HepG2 (cell line): Measurements from ENCODE around the gene EYA4. TPM values are rescaled to one million over a fixed set of nuclear protein-coding genes. Genes with fewer than 3 reads are reported as not detected.

Experiments used
- ATAC-seq: fragments of 200-7000 bp; cut with Tn5 transposase; 3 replicates; pipeline ENCODE4 v1.9.1; 2020; ENCODE audit warnings: mild to moderate bottlenecking, moderate library complexity
- BruUV-seq: library from RNA; stranded (reverse); fragments of 400-500 nt; replicated peaks from 2 replicates; lab custom pipeline; 2021; lab: Mats Ljungman, UMichigan
- CTCF ChIA-PET: fragments of 300-600 bp; formaldehyde crosslinking; extraction: SDS; loops from one replicate; lab custom pipeline; 2021; ENCODE audit warnings: low total read pairs, inconsistent platforms, low intra/inter-chr PET ratio; lab: Yijun Ruan, JAX
- POLR2A ChIA-PET: fragments of 350-600 bp; sonication (Branson Sonifier 250); formaldehyde crosslinking; loops from one replicate; lab custom pipeline; 2020; ENCODE audit warnings: antibody characterized with exemption, inconsistent platforms; lab: Yijun Ruan, JAX
- DNase-seq: peaks from one replicate; pipeline ENCODE4 v3.0.0-alpha.2; 2015; ENCODE audit warnings: low spot score
- FAIRE-seq: peaks from 3 replicates; lab custom pipeline; 2011; peaks lifted over from hg19 to GRCh38; lab: Jason Lieb, UNC
- H2AFZ ChIP-seq: one replicate; pipeline ENCODE4 v1.6.1; 2011; ENCODE audit warnings: low read length, inconsistent platforms
- H3K27ac ChIP-seq: fragments of 300-600 bp; 3 replicates; pipeline ENCODE4 v1.8.0; 2011; ENCODE audit warnings: mixed run types, mild to moderate bottlenecking, mixed read lengths, low read length, inconsistent platforms; ENCODE audit not compliant: insufficient read depth; ENCODE audit errors: extremely low read length
- H3K27me3 ChIP-seq, 2 experiments: fragments of 200-600 bp in 1 of 2; 2 replicates in 1 of 2; 3 replicates in 1 of 2; pipeline versions ENCODE4 v1.6.0 to v1.8.0; 2011; ENCODE audit warnings: low read length in 2 of 2, mild to moderate bottlenecking in 2 of 2, moderate library complexity in 2 of 2, inconsistent platforms in 1 of 2; ENCODE audit not compliant: insufficient read depth in 2 of 2, control insufficient read depth in 1 of 2
- H3K36me3 ChIP-seq, 2 experiments: fragments of 200-600 bp in 1 of 2; replicated peaks in 1 of 2; 2 replicates in 1 of 2; 3 replicates in 1 of 2; pipeline versions ENCODE4 v1.5.1 to v1.8.0; 2011; ENCODE audit warnings: low read length in 2 of 2, inconsistent platforms in 1 of 2; ENCODE audit not compliant: insufficient read depth in 2 of 2, control insufficient read depth in 1 of 2
- H3K4me1 ChIP-seq: 2 replicates; pipeline ENCODE4 v1.5.1; 2012; ENCODE audit warnings: low read length, inconsistent platforms; ENCODE audit not compliant: insufficient read depth
- H3K4me2 ChIP-seq: 2 replicates; pipeline ENCODE4 v1.6.0; 2011; ENCODE audit warnings: low read depth, low read length, inconsistent platforms
- H3K4me3 ChIP-seq, 3 experiments: fragments of 200-600 bp in 1 of 3; sonication (generic), shearing (Covaris generic) in 1 of 3; replicated peaks in 1 of 3; 2 replicates each; pipeline ENCODE4 v1.5.1; 2011 to 2016; ENCODE audit warnings: low read length in 3 of 3, inconsistent platforms in 2 of 3, low read depth in 2 of 3, mild to moderate bottlenecking in 2 of 3, control low read depth in 1 of 3, mixed read lengths in 1 of 3; ENCODE audit not compliant: insufficient read depth in 1 of 3
- H3K79me2 ChIP-seq: one replicate; pipeline ENCODE4 v1.6.1; 2011; ENCODE audit warnings: low read length, inconsistent platforms; ENCODE audit not compliant: insufficient read depth
- H3K9ac ChIP-seq: 2 replicates; pipeline ENCODE4 v1.6.0; 2011; ENCODE audit warnings: mild to moderate bottlenecking, low read depth, low read length, inconsistent platforms; ENCODE audit not compliant: insufficient read depth
- H3K9me3 ChIP-seq: 2 replicates; pipeline ENCODE4 v1.5.1; 2012; ENCODE audit warnings: mild to moderate bottlenecking, low read length
- H4K20me1 ChIP-seq: 2 replicates; pipeline ENCODE4 v1.6.0; 2011; ENCODE audit warnings: inconsistent platforms, mild to moderate bottlenecking, low read length, moderate library complexity; ENCODE audit not compliant: insufficient read depth
- BRD4 ChIP-seq: sonication (generic); formaldehyde crosslinking; IDR thresholded peaks from 2 replicates; pipeline ENCODE4 v1.4.0; 2020; ENCODE audit warnings: missing genetic modification reagents
- CBX1 ChIP-seq: IDR thresholded peaks from one replicate; pipeline ENCODE4 v1.6.1; 2016; ENCODE audit warnings: antibody characterized with exemption, low read depth
- NFIB ChIP-seq: sonication (generic); formaldehyde crosslinking; IDR thresholded peaks from 2 replicates; pipeline ENCODE4 v1.9.0; 2021; ENCODE audit warnings: missing genetic modification reagents, mild to moderate bottlenecking, borderline replicate concordance
- PTBP1 ChIP-seq: fragments of 200-400 bp; formaldehyde crosslinking; IDR thresholded peaks from 2 replicates; pipeline ENCODE4 v1.6.1; 2018; ENCODE audit warnings: low read length, low read depth; ENCODE audit not compliant: poor library complexity, severe bottlenecking
- RFXANK ChIP-seq: IDR thresholded peaks from 2 replicates; pipeline ENCODE4 v1.6.1; 2016
- RNF2 ChIP-seq: fragments of 450-650 bp; conservative IDR thresholded peaks from 2 replicates; pipeline ENCODE4 v1.6.1; 2016; ENCODE audit warnings: low read depth
- ZNF703 ChIP-seq: sonication (generic); formaldehyde crosslinking; IDR thresholded peaks from 2 replicates; pipeline ENCODE4 v1.5.1; 2020; ENCODE audit warnings: missing genetic modification reagents, mild to moderate bottlenecking, moderate library complexity, borderline replicate concordance
- ZNF780A ChIP-seq: sonication (generic); formaldehyde crosslinking; IDR thresholded peaks from 2 replicates; pipeline ENCODE4 v1.8.0; 2022; ENCODE audit warnings: mild to moderate bottlenecking, missing genetic modification reagents, moderate library complexity
- ZNF788 ChIP-seq: sonication (generic); formaldehyde crosslinking; IDR thresholded peaks from 2 replicates; pipeline ENCODE4 v1.5.0; 2020; ENCODE audit warnings: mild to moderate bottlenecking, missing genetic modification reagents, borderline replicate concordance
- WGBS: methylation state at CpG from one replicate; pipeline ENCODE4 v1.1.6; 2017; ENCODE audit warnings: low lambda C conversion rate; 5-methylcytosine and 5-hydroxymethylcytosine counted together
- in situ Hi-C: cut with HindIII; loops from 2 replicates; pipeline ENCODE4 v1.10.0; 2017; ENCODE audit warnings: low pct_unique_long_range_greater_than_20kb; ENCODE audit not compliant: extremely low pct_ligation_motif_present
- intact Hi-C: fragments of 100-400 bp; cut with micrococcal nuclease; formaldehyde crosslinking; loops from one replicate; pipeline ENCODE4 v1.10.0; 2022; ENCODE audit not compliant: unreplicated experiment
- polyA plus RNA-seq, 8 experiments: library from polyadenylated mRNA; depleted of rRNA in 3 of 8; stranded (reverse) in 7 of 8; unstranded in 1 of 8; fragments of >200 nt; fragmentation: Illumina TruSeq in 4 of 8; extraction: Trizol in 4 of 8; gene quantifications; 2 replicates each; pipeline versions ENCODE4 v1.2.1 to v1.2.3, GENCODE V29; 2011 to 2016; ENCODE audit warnings: low read depth in 4 of 8, missing spikeins in 1 of 8, mixed read lengths in 1 of 8; ENCODE audit not compliant: insufficient read depth in 1 of 8
- total RNA-seq, 5 experiments: library from RNA; depleted of rRNA; stranded (reverse); fragments of >200 nt; fragmentation: Illumina TruSeq; extraction: Trizol; gene quantifications; 2 replicates each; pipeline ENCODE4 v1.2.3, GENCODE V29; 2016; ENCODE audit warnings: low read depth in 1 of 5
- TF ChIP-seq, protein P1 (sequence below): sonication (generic); formaldehyde crosslinking; IDR thresholded peaks from 2 replicates; pipeline ENCODE4 v1.5.0; 2020; ENCODE audit warnings: missing genetic modification reagents
- TF ChIP-seq, protein P2 (sequence below): sonication (generic); formaldehyde crosslinking; IDR thresholded peaks from 2 replicates; pipeline ENCODE4 v1.4.0; 2020; ENCODE audit warnings: missing genetic modification reagents, borderline replicate concordance
- TF ChIP-seq, protein P3 (sequence below): sonication (generic); formaldehyde crosslinking; IDR thresholded peaks from 2 replicates; pipeline ENCODE4 v1.4.0; 2020; ENCODE audit warnings: mild to moderate bottlenecking, missing genetic modification reagents

The EYA4 gene
- total and polyA plus RNA-seq, 2 of the 13 experiments (the other 11 are each of a cell fraction or from before 2014, with no cell fraction given) = not detected

DNA sequence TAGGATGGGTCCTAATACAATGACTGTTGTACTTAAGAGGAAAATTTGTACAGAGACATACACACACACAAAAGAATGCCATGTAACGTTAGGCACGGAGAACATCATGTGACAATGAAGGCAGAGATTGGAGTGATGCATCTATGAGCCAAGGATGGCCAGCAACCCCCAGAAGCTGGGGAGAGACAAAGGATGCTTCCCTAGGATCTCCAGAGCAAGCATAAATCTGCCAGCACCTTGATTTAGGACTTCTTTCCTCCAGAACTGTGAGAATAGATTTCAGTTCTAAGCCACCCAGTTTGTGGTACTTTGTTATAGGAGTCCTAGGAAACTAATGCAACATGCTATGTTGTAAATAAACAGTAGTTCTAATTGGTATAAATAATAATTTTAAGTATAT is 25.0 kb downstream of the EYA4 start:
- H3K27ac ChIP-seq = no peak overlapping the region
- H3K4me2 ChIP-seq = no peak overlapping the region
- TF ChIP-seq PTBP1 (no peak), ZNF788 (CRISPR knock-in tag) (no peak), CBX1 (no peak), RFXANK (CRISPR knock-in tag) (no peak), ZNF780A (no peak), ZNF703 (CRISPR knock-in tag) (no peak), RNF2 (no peak), NFIB (CRISPR knock-in tag) (no peak), BRD4 (no peak)
- TF ChIP-seq, protein P1, sequence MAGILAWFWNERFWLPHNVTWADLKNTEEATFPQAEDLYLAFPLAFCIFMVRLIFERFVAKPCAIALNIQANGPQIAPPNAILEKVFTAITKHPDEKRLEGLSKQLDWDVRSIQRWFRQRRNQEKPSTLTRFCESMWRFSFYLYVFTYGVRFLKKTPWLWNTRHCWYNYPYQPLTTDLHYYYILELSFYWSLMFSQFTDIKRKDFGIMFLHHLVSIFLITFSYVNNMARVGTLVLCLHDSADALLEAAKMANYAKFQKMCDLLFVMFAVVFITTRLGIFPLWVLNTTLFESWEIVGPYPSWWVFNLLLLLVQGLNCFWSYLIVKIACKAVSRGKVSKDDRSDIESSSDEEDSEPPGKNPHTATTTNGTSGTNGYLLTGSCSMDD (CRISPR knock-in tag) = no peak
- TF ChIP-seq, protein P2, sequence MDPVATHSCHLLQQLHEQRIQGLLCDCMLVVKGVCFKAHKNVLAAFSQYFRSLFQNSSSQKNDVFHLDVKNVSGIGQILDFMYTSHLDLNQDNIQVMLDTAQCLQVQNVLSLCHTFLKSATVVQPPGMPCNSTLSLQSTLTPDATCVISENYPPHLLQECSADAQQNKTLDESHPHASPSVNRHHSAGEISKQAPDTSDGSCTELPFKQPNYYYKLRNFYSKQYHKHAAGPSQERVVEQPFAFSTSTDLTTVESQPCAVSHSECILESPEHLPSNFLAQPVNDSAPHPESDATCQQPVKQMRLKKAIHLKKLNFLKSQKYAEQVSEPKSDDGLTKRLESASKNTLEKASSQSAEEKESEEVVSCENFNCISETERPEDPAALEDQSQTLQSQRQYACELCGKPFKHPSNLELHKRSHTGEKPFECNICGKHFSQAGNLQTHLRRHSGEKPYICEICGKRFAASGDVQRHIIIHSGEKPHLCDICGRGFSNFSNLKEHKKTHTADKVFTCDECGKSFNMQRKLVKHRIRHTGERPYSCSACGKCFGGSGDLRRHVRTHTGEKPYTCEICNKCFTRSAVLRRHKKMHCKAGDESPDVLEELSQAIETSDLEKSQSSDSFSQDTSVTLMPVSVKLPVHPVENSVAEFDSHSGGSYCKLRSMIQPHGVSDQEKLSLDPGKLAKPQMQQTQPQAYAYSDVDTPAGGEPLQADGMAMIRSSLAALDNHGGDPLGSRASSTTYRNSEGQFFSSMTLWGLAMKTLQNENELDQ = no peak
- TF ChIP-seq, protein P3, sequence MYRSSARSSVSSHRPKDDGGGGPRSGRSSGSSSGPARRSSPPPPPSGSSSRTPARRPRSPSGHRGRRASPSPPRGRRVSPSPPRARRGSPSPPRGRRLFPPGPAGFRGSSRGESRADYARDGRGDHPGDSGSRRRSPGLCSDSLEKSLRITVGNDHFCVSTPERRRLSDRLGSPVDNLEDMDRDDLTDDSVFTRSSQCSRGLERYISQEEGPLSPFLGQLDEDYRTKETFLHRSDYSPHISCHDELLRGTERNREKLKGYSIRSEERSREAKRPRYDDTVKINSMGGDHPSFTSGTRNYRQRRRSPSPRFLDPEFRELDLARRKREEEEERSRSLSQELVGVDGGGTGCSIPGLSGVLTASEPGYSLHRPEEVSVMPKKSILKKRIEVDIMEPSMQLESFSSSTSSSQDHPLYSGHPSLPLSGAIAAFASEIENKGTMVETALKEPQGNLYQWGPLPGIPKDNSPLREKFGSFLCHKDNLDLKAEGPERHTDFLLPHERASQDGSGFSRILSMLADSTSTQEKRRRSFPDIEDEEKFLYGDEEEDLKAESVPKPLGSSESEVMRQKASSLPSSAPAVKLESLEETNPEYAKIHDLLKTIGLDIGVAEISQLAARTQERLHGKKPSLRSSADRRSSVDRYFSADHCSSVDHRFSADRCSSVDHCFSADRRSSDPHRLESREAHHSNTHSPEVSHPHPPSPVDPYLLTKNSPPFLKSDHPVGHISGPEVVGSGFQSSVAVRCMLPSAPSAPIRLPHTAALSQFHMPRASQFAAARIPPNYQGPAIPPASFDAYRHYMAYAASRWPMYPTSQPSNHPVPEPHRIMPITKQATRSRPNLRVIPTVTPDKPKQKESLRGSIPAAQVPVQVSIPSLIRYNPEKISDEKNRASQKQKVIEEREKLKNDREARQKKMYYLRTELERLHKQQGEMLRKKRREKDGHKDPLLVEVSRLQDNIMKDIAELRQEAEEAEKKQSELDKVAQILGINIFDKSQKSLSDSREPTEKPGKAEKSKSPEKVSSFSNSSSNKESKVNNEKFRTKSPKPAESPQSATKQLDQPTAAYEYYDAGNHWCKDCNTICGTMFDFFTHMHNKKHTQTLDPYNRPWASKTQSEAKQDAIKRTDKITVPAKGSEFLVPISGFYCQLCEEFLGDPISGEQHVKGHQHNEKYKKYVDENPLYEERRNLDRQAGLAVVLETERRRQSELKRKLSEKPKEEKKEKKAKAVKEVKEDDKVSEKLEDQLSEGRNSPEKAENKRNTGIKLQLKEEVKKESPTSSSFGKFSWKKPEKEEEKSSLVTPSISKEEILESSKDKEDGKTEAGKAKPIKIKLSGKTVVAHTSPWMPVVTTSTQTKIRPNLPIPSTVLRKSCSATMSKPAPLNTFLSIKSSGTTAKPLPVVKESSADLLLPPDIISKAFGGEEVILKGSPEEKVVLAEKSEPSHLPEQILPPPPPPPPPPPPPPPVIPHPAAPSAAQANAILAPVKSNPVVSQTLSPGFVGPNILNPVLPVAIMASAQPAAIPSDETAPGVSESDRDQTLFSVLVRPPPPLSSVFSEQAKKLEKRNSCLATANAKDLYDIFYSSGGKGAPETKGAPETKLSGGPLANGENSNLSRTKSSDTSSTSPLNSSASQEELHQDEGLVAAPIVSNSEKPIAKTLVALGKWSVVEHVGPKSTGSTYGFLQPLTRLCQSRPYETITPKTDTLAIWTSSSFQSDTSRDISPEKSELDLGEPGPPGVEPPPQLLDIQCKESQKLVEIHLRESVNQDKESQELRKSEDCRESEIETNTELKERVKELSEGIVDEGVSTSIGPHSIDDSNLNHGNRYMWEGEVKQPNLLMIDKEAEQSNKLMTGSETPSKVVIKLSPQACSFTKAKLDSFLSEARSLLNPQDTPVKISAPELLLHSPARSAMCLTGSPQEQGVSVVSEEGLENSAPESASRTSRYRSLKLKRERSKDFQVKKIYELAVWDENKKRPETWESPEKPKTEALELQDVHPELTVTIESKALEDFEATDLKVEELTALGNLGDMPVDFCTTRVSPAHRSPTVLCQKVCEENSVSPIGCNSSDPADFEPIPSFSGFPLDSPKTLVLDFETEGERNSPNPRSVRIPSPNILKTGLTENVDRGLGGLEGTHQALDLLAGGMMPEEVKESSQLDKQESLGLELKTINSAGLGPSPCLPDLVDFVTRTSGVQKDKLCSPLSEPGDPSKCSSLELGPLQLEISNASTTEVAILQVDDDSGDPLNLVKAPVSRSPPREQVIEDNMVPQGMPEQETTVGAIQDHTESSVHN = no peak
- H3K79me2 ChIP-seq = no peaks in the 10 kb centered on the region
- H4K20me1 ChIP-seq = no peaks in the 10 kb centered on the region
- no peak for FAIRE-seq
- 0% methylated on average over 2 of the region's 2 CpGs for WGBS
- in situ Hi-C loops (no loop called here), intact Hi-C loops (no loop called here)
- CTCF ChIA-PET = no interaction called here
- no peak overlapping the region for H3K4me3 ChIP-seq
- H3K36me3 ChIP-seq = no peaks in the 10 kb centered on the region
- no peaks in the 10 kb centered on the region for H3K27me3 ChIP-seq
- no peaks in the 10 kb centered on the region for H3K9me3 ChIP-seq
- POLR2A ChIA-PET = no interaction called here
- no peak overlapping the region for H2AFZ ChIP-seq
- H3K4me1 ChIP-seq = no peaks in the 10 kb centered on the region
- no peak overlapping the region for H3K9ac ChIP-seq
- BruUV-seq = no TSS peak
- DNase-seq = no peak
- no peak for ATAC-seq
